Stimulated activated CD8-positive, alpha-beta memory T cell treated with anti-CD3 and anti-CD28 coated beads, Interleukin-7, amount 100 ng/mL, for 1 hour (primary cell): ENCODE results near the gene SPAG17.

ENCODE experiments used
- DNase-seq, 2 donors: peaks; one replicate each; pipeline ENCODE4 v3.0.0-alpha.2; 2020; ENCODE audit warnings: low read depth in 2 of 2

Gene SPAG17

DNA sequence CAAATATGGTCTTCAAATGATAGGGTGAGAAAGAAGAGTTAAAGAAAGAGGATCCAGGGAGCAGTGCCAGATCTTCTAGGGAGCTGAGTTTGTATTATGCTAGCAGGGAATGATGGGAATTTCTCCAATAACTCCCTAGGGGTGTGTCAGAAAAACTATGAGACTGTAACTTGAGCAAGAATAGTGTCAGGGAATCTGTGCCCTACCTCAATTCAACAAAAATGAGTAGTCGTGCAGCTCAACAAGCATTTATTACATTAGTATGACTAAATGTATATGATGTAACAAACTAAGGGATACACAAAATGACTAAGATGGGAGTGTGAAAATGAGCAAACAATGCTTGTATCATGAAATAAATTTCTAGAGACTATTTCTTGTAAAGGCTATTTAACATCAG, 24.2 kb downstream of the SPAG17 start:
- DNase-seq: no peak

DNA sequence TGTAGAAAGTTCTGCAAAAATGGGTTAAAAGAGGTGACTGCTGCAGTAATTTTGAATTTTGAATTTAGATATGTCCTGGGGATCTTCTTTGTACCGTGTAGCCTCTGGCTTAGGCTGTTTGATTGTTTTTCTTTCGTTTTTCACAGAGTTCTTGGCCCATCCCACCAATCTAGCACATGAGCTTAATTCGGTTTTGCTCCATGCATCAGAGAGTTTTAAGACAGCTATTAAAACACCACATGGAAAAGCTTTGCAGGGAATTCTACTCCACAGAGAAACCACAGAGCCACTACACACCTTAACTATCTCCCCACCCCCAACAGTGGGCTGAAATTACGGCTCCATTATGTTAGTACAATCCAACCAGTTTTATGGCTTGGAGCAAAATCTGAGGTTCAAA, 25.5 kb downstream of the SPAG17 start:
- DNase-seq: no peak

DNA sequence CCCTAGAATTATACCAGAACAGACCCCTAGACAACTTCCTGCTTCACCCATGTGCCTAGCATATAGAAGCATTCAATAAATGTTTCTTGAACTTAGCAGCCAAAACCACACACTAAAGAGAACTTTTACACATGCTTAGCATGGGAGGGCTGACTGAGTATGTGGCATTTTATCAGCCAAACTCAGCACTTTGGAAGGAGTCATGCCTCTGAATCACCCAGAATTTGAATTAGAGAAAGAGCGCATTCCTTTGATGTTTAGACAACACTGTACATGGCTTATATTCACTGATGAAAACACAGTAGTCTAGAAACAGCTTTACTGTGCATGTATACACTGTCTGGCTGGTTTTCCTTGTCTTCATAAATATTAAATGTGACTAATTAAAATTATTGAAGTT, 26.1 kb downstream of the SPAG17 start:
- DNase-seq: no peak

DNA sequence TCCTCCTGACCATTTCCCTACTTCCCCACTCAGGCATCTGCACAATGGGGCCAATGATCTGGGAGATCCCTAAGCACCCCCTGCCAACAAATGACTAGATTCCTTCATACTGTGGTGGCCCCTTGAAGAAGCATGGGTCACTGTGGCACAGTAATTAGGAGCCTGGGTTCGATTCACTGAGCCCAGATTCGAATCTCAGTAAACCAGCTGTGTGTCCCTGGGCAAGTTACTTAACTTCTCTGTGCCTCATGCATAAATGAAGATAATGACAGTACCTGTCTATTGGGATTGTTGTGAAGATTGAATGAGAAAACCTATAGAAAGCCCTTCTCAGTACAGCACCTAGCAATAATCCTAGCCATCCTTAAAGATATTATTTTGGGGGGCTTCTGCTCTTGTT, 27.5 kb downstream of the SPAG17 start:
- DNase-seq: no peak

DNA sequence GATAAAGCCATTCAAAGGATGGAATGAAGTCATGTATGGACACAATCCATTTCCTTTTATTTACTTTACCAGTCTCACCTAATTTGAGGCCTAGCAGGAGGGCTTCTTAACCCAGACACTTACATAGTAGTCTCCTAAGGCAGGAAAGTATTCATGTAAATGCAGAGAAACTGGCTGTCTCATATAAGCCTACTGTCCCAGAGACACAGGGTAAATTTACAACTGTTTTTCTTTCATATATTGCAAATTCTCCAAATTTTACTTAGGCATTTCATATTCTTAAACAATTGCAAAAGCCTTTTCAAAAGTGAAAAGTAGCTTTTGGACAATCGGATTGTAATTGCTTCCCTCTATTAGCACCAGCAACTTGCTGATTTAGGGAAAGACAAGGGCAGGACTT, 29.9 kb downstream of the SPAG17 start:
- DNase-seq: no peak

DNA sequence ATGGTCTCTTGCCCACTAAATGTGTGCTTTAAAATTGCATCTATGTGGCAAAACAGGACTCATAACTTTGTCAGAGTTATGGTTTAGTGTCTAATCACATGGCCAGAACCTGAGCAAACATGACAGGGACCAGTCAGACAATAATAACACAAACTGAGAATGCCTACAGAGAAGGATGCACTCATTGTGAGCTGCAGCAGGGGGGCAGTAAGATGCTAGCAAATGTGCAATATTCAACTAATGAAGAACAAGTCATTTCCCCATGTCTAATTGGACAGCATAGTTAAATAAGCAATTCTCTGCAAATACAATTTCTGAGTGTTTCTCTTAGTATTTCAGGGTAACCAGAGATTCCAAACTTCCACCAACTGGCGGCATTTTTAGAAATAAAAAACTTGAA, 30.8 kb downstream of the SPAG17 start:
- DNase-seq: no peak

DNA sequence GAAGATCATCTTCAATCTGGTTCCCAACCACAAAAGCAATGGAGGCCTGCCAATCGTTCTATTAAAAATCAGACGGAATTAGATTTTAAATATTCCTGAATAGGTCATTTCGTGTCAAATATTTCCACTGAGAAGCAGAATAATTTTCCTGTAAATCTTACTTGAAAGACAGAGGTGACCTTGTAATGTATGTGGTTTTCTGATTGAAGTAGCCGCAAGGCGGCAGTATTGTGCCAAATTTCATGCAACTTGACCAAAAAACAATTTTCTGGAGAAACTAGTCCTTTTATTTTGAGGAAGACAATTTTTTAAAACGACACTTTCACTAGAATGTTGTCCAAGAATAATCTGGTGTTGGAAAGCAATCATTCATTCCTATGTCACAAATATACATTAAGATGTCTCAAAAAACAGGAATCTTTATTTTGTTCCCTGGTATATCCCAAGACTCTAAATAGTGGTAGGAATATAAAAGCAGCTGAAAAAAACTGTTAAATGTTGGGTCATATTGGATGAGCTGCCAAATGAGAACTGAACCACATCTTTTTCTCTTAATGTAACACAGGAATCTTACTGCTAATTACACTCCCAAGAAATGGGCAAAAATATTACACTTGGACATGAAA, 33.6 kb downstream of the SPAG17 start:
- DNase-seq: no peak

DNA sequence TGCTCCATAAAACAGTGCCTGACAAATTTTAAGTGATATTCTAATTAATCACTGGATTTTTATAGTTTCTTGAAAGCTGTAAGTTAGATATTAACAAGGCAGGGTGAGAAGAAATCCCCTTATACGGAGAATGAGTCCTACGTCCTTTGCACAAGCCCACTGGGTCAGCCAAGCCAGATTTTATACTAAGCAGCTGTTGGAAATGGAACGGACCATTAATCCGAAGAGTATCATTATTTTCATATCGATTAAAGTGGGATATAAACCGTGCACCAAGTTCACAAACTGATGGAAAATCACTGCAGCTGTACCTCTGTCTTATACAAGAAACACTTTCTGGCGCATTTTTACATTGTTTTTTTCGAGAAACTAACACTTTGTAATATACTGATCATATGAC, 35.2 kb downstream of the SPAG17 start:
- DNase-seq: no peak

DNA sequence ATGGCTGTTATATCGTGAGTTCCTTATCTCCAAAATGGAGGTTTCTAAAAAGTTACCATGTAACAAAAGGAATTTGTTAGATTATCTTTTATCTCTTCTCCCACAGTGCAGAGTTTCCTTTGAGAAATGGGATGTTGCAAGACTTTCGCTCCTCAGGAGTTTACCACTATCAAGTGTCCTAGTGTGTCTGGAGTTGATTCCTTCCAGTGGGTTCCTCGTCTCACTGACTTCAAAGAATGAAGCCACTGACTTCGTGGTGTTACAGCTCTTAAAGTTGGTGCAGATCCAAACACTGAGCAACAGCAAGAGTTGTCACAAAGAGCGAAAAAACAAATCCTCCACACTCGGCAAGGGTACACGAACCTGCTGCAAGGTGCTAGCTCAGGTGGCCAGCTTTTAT, 37.0 kb downstream of the SPAG17 start:
- no peak for DNase-seq

DNA sequence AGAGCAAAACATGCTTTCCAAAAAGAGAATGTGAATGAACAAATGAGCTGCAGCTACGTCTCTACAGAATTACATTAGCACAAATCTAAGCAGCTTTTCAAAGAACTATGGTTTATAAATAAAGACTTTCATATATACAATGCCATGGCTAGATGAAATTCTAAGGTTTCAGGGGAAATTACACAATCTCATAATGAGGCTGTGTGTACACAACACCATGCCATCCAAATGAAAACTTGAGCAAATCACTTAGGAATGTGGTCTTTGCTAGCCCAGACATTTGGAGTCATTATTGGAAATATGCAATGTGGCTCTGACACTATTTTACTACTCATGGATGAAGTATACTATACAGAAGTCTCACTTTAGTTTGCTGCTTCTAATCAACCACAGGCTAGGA, 37.5 kb downstream of the SPAG17 start:
- DNase-seq: no peak

DNA sequence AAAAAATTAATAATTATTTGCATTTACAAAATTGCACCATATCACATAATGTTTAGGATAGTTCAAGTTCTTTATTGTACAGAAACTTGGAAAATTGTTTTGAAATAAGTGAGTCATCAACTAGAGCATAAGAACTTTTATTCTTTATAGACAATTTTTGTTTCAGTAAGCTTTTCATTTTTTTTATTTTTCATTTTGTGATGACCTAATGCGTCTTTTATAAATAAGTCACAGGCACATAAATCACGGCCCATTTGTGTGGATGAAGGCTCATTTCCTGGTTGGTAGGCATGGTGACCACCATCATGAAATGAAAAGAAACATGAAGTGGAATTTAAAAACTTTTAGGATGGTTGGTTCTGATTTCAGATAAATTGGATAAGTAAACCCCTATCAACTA, 39.3 kb downstream of the SPAG17 start:
- DNase-seq: no peak

DNA sequence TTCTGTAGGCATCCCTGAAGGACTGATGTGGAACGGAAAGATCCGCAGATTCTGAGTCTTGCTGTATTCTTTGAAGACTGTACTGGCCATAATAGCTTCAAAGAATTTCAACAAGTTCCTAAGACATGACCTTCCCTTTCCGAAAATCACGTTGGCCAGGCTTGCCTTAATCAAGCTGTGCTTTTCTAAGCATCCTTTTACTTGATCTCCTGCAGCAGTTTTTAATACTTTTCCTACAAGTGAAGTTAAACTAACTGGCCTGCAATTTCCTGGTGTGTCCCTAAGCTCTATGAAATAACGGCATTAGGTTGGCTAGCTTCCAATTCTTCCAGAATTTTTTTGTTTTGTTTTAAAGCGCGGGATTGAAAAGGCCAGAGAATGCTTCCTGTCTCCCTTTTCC, 40.3 kb downstream of the SPAG17 start:
- no peak for DNase-seq

DNA sequence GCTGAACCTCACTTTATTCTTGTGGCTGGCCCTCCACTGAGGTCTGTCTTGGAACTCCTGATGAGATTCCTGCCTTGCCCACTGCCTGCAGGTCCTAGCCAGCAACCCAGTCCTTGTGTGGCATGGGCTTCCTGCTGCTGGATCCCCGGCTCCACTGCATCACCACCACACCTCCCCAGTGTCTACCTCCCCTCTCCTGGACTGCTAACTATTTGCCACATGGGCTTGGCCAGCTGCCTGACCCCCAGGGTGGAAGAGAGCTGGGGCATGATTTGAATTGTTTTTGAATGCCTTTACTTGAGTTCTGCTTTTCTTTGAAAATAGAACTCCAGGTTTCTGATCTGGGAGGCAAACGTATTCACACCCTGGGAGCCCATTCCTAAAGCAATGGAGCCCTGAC, 41.2 kb downstream of the SPAG17 start:
- no peak for DNase-seq

DNA sequence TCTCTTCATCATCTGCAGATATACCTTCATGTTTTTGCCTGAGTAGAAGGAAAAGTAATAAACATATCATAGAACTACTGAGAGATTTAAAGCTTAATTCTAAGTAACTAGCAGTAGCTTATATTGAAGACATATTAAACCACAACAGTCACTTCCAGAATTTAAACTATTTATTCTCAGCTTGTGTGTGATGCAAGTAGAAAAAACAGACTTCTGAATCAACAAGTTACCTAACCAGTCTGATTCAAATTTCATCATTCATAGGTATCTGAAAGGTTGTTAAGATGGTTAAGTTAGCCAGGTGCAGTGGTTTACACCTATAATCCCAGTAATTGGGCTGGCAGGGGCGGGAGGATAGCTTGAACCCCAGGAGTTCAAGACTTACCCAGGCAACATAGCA, 41.9 kb downstream of the SPAG17 start:
- no peak for DNase-seq

DNA sequence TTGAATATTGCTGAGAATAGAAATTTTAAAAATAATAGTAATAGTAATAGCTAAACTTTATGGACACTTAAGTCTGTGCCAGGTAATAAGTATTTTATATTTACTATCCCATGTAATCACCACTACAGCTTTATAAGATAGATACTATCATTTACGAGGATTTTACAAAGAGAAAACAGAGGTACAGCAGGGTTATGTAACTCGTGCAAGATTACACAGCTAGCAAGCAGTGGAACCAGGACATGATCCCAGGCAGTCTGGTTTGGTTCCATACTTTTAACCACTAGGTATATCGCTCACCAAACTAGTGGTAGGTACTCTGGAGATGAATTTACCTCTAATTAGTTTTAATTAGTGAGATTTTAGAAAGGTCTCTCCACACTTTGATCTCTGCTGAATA, 42.5 kb downstream of the SPAG17 start:
- no peak for DNase-seq

DNA sequence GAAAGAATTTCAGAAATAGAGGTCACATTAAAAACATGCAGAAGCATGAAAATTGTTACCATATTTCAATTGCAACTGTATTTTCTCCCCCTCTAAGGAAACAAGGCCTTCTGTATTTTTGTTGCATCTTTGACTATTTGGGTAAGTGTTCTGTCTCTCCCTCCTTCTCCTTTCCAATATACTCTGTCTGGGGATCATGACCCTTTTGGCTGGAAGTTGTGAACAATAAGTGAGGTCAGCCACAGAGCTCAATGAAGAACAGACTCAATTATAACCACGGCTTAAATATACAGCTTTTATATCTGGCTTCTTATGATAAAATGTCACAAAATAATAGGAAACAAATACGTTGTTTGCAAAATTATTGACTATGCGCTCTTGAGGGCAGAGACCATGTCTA, 47.1 kb downstream of the SPAG17 start:
- no peak for DNase-seq

DNA sequence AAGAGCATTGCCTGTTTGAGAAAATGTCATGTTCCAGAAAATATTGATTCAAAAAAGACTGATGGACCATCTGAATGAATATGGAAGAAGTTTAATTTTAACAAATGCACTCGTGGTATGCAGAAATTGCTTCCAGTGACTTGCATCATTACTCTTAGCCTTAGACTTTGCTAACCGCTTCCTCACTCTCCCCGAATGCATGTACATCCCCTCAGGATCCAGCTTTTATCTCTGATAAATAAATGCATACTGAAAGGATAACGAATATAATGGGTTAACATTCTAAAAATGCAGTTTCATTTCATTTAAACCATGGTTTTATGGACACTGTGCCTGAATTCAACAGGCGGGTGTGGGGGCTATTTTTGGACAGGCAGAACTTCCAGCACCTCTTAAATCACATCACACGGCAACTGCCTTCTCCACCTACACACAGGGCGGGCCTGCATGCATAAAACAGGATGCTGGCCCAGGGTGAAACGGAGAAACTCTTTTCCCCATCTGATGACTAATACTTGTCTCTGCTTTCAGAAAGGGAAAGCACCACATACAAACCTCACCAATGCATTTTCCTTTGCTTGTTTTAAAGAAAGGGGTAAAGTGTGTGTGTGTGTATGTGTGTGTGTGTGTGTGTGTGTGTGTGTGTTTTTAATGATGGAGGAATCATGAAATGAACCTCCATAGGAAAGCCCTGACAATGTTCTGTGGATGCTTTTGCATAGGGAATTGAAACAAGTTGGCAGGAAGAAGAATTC, 48.7 kb downstream of the SPAG17 start:
- no peak for DNase-seq

DNA sequence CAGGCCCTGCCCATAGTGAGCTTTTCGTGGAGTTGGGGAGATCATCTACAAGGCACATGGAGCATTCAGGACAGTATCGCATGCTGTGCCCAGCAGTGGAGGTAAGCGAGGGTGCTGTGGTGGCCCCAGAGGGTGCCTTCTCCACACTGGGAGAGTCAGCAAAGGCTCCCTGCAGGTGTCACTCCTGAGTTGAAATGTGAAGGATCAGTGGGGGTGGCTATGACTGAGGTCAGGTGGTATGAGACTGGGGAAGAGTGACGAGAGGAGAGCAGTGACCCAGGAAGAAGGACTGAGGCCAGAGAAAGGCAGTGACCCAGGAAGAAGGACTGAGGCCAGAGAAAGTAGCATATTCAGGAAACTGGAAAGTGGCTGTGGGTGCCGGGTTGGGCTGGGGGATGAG, 53.0 kb downstream of the SPAG17 start:
- DNase-seq: no peak

DNA sequence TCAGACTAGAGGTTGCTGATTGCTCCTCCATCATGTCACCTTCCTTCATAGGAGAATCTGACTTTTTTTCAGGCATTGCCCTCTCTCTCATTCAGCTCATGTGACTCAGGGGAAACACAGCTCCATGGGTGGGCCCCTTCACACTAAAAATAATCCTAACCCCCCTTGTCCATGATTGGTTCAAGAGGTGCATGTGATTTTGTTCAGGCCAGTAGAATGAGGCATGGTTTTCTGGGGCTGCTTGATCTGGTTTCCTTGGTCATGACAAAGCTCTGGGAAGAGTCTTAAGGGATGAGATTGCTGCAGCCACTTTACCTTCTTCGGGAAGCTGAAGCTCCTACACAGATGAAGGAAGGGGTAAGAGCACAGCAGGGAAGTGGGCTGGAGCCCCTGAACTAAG, 56.3 kb downstream of the SPAG17 start:
- no peak for DNase-seq

DNA sequence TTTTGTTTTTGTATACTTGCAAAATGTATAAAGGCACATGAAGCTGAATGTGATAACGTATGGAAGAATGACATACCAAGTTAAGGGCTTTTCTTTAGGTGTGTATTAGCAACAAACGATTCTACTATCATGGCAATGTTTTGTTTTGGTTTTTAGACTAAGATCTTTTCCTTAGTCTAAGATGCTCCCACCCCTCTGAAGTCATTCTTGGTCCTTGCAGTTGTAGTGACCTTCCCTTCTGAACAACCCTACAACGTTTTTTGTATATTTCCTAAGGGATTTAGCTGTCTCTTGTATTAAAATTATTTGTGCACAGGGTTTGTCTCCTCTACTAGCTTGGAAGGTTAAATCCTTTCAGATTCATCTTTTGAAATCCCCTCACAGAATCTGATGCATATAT, 61.0 kb downstream of the SPAG17 start:
- no peak for DNase-seq

DNA sequence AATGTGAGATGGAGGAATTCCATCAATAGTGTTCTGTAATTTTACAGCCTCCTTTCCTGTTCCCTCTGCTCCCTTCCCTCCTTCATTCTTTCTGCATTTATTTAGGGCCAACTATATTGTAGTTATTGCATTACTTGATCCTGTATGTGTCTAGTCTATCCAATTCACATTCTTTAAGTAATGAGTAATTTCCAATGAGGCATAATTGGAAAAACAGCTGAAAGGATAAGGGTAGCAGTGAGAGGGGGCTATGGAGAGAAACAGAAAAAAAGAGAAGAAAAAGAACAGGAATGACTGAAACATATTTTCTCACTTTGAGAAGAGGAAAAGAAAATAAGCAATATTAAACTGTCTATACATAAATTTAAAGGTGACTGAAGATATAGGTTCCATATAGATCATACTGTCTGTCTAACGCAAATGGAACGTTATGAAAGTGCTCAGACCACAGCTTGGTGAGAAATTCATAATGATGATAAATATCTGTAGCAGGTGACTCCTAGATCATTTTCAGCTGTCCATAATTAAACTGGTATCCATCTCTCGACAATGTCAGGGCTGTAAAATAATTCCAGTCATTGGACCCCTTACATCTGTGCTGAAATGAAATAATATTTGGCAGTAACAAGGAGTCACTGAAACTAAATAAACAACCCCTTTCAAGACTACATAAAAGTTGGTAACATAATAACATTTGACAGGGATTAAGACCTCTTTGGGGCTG, 61.8 kb downstream of the SPAG17 start:
- no peak for DNase-seq

DNA sequence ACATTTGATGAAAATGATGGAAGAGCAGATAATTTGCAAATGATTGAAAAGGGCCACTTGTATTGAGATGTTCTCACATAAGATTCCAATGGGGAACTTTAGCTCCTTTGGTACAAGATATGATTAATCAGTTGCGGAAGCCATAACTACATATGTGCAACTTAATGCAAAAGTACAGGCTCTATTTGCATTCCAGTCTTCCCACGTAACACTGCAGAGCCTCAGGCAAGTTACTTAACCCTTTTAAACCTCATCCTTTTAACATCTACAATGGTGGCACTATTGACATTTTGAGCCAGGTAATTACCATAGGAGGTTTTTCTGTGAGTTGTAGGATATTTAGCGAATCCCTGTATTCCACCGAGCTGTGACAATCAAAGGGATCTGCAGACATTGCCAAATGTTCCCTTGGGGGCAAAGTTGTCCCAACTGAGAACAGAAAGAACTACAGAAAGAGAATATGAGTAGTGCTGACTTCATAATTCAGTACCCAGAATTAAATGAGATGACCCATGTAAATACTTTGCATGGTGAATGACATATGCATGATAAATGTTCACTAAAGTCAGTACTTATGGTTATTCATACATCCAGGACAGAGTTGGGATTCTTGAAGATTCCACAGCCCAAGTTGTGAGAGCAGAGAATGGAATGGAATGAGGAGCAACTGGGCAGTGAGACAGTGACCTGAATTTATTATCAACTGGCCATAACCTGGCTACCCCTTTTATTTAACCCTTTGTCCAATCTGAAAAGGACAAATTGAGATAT, 62.6 kb downstream of the SPAG17 start:
- DNase-seq: no peak
